GM18858 (cell line): ENCODE measurements around the gene WDR43.

Source experiments
- ATAC-seq: cut with Tn5 transposase; IDR thresholded peaks from one replicate; pipeline ENCODE4 v1.9.1; 2021; ENCODE audit not compliant: unreplicated experiment

Gene WDR43

GRCh38 chr2:28991021-28991420 is 96.6 kb downstream of the WDR43 start:
- no peak for ATAC-seq

GRCh38 chr2:28991460-28991859 is 97.0 kb downstream of the WDR43 start:
- ATAC-seq: no peak

DNA sequence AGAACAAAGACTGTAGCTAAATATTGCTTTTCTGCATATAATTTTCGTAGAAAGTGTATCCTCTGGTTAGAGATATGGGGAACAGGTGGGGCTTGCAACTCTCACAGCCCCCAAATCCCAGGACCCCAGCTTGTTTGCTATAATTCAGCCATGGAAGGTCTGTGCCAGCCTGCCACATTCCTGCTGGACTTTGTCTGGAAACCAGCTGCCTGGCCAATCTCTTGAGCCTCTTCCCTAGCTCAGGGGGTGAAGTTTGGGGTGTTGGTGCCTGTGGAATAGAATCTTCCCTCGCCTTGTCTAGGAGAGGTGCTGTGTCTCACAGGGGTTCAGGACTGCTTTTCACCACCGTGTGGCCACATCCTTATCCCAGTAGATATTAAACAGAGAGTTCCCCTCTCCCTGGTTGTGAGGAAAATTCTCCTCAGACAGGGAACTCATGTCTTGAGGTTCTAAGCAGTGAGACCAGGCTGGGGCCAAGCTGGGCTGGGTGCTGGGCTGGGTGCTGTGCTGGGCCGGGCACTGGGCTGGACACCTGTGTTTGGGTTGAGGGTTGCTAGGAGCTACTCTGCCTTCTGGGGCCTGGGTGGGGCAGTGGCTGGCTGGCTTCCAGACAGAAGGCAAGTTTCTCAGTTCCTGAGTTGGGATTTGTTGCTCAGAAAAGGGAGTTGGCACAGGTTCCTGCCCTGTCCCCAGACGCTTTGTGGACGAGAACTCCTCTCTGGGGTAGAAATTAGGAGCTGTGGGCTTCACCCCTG is 98.9 kb downstream of the WDR43 start:
- no peak for ATAC-seq

DNA sequence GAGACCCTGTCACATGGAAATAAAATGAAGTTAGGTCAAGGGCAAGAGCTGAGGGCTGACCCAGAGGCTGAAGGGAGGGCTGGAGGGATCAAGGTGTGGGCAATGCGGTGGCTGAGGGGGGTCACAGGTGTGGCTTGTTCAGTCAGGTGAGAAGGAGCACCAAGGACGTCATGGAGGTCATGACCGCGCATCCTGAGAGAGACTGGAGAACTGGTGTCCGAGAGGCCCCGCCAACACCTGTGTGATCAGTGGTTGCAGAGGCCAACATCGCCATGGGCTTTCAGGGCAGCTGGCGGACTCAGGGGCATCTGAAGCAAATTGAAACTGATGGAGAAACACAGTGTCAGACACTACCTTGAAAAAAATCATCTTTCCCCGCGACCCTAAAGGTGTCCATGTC is 99.6 kb downstream of the WDR43 start:
- ATAC-seq: no peak

GRCh38 chr2:28994679-28995078 is 100.2 kb downstream of the WDR43 start:
- no peak for ATAC-seq

DNA sequence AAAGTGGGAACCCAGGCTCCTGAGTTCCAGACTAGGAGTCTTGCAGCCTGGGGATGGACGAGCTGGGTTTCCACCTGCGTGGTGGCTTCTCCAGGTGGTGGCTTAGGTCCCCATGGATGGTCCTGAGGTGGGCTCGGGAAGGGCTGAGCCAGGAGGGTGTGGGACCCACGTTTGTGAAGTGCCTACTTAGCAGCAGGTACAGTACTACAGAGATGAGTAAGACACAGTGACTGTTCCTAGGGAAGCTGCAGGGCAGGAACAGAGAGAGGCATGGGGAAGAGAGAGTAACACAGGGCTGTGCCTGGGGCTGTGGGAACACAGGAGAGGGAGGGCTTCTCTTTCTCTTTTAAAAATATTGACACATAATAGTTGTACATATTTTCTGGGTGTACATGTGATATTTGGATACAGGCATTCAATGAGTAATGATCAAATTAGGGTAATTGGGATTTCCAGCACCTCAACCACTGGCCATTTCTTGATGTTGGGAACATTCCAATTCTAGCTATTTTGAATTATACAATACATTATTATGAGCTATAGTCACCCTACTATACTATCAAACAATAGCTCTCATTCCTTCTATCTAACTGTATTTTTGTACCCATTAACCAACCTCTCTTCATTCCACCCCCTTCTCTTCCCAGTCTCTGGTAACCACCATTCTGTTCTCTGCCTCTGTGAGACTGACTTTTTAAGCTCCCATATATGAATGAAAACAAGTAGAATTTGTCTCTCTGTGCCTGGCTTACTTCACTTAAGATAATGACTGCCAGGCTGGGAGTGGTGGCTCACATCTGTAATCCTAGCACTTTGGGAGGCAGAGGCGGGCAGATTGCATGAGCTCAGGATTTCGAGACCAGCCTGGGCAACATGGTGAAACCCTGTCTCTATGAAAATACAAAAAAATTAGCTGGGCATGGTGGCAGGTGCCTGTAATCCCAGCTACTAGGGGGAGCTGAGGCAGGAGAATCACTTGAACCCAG is 101.6 kb downstream of the WDR43 start:
- ATAC-seq: no peak

DNA sequence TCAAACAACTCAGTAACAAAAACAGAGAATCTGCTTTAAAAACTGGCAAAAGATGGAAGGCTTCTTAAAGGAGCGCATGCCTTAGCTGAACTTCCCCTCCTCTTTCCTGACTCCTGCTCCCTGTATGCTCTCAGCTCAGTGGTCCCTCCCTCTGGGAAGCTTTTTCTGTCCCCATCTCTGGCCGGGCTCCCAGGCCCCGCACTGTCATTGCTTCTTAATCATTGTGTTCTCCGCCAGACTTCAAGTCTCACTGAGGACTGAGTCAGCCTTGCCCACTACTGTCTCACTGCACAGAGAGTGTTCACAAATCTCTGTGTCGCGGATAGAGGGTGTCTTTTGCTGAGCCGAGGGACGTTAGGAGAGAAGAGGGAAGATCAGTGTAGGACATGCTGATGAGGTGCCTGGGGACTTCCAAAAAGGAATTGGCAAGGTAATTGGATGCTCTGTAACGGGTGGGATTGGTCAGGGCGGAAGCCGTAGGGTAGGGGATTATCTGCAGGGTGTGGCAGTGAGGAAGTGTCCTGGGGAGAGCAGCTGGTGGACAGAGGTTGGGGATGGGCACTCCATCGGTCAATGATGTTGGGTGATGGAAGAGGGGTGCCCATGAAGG is 102.9 kb downstream of the WDR43 start:
- no peak for ATAC-seq
